HG03457 (cell line): ENCODE measurements around the gene COQ2.
"Not testable (repeated sequence)": the region's sequence is repeated elsewhere in the genome, so short reads cannot be mapped to it uniquely, and the experiment has no call there.

Experiments
- ATAC-seq: cut with Tn5 transposase; IDR thresholded peaks from one replicate; pipeline ENCODE4 v1.9.1; 2021; ENCODE audit warnings: moderate number of reproducible peaks; ENCODE audit not compliant: unreplicated experiment

The COQ2 gene

GRCh38 chr4:83250687-83251446, 33.7 kb downstream of the COQ2 start:
- ATAC-seq = no peak

DNA sequence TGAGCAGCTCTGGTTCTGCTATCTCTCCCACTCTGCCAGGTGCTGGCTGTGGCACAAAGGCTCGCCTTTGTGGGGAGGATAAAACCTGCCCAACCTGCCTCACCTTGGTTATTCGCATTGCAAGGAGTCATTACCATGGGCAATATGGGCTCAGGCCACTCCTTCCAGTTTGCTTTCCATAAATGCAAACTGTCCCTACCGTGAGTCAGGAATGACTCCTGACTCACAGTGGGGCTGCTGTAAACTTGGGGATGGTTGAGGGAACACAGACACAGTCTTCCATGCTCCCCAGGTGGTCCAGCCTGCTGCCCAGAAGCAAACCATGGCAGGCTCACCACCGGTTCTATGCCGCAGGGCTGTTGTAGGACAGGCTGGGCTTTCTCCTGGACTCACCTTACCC, 36.1 kb downstream of the COQ2 start:
- ATAC-seq = no peak

GRCh38 chr4:83247415-83248357, 36.9 kb downstream of the COQ2 start:
- no peak for ATAC-seq

DNA sequence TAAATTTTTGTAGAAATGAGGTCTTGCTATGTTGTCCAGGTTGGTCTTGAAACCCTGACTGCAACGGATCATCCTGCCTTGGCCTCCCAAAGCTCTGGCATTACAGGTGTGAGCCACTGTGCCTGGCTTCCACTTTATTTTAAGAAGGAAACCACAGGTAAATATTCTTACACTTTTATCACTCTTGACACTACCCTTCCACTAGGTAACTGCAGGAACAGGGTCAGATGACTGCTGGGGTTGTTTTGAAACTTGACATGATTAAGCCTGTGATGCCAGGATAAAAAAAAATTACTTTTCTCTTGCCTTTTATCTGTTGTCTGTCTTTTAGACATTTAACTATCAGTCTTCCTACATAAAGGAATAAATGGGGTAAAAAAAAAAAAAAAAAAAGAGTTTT, 43.5 kb downstream of the COQ2 start:
- ATAC-seq = no peak

DNA sequence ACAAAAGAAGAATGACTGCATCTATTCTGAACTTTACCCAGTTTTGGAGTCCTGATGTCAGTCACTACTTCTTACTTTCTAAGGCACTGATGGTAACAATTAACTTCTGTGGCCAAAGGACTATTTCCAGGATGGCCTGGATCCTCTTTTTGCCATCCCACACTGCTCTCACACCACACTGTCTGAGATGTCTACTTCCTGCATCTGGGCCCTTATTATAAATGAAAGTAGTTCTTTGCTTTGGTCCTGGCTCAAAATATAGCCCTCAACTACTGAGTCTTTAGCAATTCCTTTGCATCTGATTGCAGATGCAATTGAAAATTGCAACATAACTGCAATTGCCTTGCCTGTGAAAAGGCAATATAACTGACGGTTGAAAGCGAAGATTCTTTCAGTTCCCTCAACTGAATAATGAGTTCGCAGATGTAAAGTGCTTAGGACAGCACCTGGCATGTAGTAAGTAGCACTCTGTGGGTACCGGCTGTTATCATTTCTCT, 44.2 kb downstream of the COQ2 start:
- ATAC-seq = peak; percentile 92

GRCh38 chr4:83238393-83239248, 46.0 kb downstream of the COQ2 start:
- ATAC-seq = no peak

GRCh38 chr4:83237591-83237990, 47.0 kb downstream of the COQ2 start:
- ATAC-seq = no peak

DNA sequence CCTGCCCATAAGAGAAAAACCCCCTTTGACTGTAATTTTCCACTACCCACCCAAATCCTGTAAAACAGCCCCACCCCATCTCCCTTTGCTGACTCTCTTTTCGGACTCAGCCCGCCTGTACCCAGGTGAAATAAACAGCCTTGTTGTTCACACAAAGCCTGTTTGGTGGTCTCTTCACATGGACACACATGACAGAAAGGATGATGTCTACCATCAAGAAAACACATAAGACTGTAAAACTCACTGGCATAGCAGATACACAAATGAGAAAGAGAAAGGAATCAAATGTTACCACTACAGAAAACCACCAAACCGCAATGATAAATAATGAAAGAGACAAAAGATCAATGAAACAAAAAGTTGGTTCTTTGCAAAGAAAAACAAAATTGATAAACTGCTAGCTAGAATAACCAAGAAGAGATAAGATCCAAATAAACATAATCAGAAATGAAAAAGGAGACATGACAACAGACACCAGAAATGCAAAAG, 48.9 kb downstream of the COQ2 start:
- ATAC-seq = not testable (repeated sequence)

DNA sequence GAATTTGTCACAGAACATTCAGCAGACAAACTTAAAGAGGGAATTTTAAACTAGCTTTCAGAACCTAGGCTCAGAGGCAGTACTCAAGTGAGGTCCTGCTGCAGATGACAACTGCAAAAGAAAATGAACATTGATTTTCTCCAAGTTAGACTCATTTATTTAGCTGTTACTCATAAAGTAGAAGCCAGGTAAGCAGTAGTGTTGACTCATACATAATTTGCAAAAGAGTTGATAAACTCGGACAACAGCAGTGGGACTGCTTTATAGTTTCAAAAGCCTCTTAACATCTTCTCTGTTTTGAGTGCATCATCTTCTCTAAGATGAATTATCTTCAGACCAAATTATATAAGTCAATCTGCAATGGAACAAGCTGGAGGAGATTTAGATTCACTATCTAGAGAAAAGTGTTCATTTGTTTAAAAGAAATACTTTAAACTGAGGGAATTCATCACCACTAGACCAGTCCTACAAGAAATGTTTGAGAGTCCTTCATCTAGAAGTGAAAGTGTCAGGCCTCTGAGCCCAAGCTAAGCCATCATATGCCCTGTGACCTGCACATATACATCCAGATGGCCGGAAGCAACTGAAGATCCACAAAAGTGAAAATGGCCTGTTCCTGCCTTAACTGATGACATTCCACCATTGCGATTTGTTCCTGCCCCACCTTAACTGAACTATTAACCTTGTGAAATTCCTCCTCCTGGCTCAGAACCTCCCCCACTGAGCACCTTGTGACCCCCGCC, 49.5 kb downstream of the COQ2 start:
- no peak for ATAC-seq

DNA sequence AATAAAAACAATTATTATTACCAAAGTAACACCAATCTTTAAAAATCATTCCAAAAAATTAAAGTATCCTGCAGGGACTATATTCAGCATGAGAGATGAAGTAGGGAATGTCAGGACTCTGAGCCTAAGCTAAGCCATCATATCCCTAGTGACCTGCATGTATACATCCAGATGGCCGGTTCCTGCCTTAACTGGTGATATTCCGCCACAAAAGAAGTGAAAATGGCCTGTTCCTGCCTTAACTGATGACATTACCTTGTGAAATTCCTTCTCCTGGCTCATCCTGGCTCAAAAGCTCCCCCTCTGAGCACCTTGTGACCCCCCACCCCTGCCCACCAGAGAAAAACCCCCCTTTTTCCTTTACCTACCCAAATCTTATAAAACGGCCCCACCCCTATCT, 50.2 kb downstream of the COQ2 start:
- not testable (repeated sequence) for ATAC-seq

DNA sequence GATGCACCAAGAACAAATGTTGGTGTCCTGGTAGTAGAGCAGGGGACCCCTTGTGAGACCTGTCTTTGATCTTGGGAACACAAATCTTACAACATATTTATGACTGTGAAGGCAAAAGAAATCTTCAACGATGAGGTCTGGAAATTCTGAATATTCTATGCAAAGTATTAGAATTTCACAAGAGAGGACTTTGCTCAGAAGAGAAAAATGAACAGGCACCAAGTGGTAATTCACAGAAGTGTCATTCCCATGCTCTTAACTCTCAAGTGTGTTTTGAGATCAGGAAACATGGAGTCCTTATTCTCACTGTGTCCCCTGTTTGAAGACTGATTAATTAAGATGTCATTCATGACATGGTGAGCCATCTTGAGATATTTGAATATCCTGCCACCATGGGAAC, 52.5 kb downstream of the COQ2 start:
- ATAC-seq = no peak

DNA sequence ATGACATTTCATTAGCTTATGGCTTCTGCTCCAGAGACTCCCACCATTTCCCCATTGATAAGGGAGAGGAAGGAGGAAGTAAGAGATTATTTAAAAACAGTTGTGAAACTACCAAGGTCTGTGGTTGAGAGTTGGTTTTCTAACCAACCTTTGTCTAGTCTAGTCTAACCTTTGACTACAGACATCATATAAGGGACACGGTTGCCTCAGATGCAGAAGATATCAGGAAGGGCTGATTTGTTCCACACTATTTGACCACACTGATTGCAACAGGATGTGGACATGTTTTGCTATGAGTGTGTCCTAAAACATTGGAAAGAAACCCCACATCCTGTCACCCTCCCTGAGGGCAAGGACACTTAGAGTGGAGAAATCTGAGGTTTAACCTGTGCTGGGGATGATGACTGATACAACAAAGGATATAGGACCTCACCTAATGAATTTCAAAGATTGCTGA, 53.0 kb downstream of the COQ2 start:
- peak; percentile 63 for ATAC-seq

DNA sequence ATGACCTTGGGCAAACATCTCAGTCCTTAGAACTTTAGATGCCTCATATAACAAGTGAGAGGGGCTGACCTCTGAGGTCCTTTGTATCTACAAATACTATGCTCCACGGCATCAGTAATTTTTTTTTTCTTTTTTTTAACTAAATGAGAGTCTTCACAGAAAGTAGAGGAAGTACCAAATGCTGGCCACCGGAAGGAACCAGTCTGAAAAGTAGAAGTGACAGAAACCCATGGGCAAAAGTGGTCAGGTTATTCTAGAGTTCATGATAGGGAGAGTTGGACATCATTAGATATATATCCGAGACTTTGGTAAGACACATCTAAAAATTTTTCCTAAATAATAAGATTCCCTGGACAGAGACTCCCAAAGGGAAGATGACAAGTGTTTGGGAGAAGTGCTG, 53.7 kb downstream of the COQ2 start:
- ATAC-seq = no peak

DNA sequence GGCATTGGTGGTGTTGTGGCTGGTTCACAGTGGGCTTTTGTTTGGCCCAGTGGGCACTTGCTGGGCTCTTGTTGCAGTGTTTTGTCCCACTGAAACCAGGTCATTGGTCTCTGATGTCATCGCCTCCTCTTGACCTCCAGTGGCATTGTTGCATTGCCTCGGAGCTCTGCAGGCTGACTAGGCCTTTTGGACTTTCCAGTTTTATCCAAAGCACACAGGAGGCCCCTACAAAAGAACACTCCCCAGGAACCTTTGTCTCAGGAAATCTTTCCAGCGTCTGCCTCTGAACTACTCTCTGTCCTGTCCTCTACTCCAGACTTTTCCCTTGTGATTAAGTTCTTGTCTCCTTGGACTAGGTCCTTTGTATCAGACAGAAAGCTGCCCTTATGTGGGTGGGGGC, 54.8 kb downstream of the COQ2 start:
- no peak for ATAC-seq

- no peak for ATAC-seq
These were observed 56.4 kb downstream of the COQ2 start for GRCh38 chr4:83228231-83228630.

DNA sequence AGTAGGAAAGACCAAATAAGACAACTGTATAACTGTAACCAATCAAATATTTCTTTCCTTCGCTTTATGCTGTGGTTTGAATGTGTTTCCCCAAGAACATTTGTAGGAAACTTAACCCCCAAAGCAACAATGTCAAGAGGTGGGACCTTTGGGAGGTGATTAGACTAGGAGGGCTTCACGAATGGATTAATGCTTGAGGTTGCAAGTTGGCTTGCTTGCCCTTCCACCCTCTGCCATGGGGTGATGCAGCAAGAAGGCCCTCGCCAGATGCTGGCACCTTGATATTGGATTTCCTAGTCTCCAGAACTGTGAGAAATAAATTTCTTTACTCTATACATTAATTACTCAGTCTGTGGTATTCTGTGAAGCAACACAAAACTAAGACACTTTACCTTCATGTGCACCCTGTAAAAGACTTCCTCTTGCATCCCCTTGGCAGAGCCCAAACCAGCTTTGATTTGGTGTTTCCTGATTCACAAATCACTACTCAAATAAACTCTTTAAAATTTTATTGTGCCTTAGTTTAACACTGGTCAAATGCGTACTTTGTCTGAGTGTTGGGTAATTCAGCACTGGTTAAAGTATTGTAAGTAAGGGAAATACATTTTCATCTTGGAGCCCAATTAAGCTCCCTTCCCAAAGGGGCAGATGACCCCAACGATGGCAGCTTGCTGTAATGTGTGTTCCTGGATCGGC, 59.9 kb downstream of the COQ2 start:
- no peak for ATAC-seq

GRCh38 chr4:83223781-83224180, 60.8 kb downstream of the COQ2 start:
- ATAC-seq = no peak

- ATAC-seq = peak; percentile 32
These were observed 62.6 kb downstream of the COQ2 start for GRCh38 chr4:83221897-83222441.
